Activated T-cell treated with anti-CD3 and anti-CD28 coated beads for 4 hours (primary cell): ENCODE data around the gene HPCAL1.

Experiments used
- DNase-seq: peaks from one replicate; pipeline ENCODE4 v3.0.0-alpha.2; 2020

Gene HPCAL1

GRCh38 chr2:10410001-10410822 lies 107.5 kb downstream of the HPCAL1 start:
- DNase-seq: no peak

- no peak for DNase-seq
These were observed 108.2 kb downstream of the HPCAL1 start for GRCh38 chr2:10410823-10411437.

- DNase-seq: no peak
These were observed 108.9 kb downstream of the HPCAL1 start for GRCh38 chr2:10411557-10411956.

GRCh38 chr2:10412380-10412779 lies 109.7 kb downstream of the HPCAL1 start:
- no peak for DNase-seq

- DNase-seq: no peak
These were observed 110.8 kb downstream of the HPCAL1 start for GRCh38 chr2:10413503-10413902.

GRCh38 chr2:10413991-10414451 lies 111.3 kb downstream of the HPCAL1 start:
- no peak for DNase-seq

GRCh38 chr2:10414591-10414990 lies 111.9 kb downstream of the HPCAL1 start:
- no peak for DNase-seq

- no peak for DNase-seq
These were observed 112.3 kb downstream of the HPCAL1 start for GRCh38 chr2:10415048-10415447.

- DNase-seq: no peak
These were observed 112.9 kb downstream of the HPCAL1 start for GRCh38 chr2:10415640-10416039.

GRCh38 chr2:10417551-10418335 lies 115.0 kb downstream of the HPCAL1 start:
- DNase-seq: no peak

GRCh38 chr2:10419553-10420257 lies 117.0 kb downstream of the HPCAL1 start:
- no peak for DNase-seq

GRCh38 chr2:10422251-10422650 lies 119.5 kb downstream of the HPCAL1 start:
- no peak for DNase-seq

- DNase-seq: no peak
These were observed 120.2 kb downstream of the HPCAL1 start for GRCh38 chr2:10422732-10423399.

- DNase-seq: no peak
These were observed 120.7 kb downstream of the HPCAL1 start for GRCh38 chr2:10423400-10423774.

GRCh38 chr2:10424051-10424450 lies 121.3 kb downstream of the HPCAL1 start:
- no peak for DNase-seq

GRCh38 chr2:10424916-10425505 lies 122.3 kb downstream of the HPCAL1 start:
- no peak for DNase-seq

GRCh38 chr2:10425699-10426098 lies 123.0 kb downstream of the HPCAL1 start:
- no peak for DNase-seq

GRCh38 chr2:10426726-10427617 lies 124.3 kb downstream of the HPCAL1 start:
- DNase-seq: no peak

- DNase-seq: no peak
These were observed 124.9 kb downstream of the HPCAL1 start for GRCh38 chr2:10427618-10427949.

- no peak for DNase-seq
These were observed 125.7 kb downstream of the HPCAL1 start for GRCh38 chr2:10428355-10428754.

- DNase-seq: no peak
These were observed 126.2 kb downstream of the HPCAL1 start for GRCh38 chr2:10428924-10429323.
